Tibial artery (tissue), 4 donors: ENCODE results near the gene XPO5.
A peak's percentile ranks its signal among the peaks of the same experiment; 100 is the strongest.

Experiments used
- DNase-seq, 2 donors: peaks; one replicate each; pipeline ENCODE4 v3.0.0-alpha.2; 2019
- H3K27ac ChIP-seq, 2 donors: fragments of 200-600 bp; sonication (generic) in 1 of 2; 1 replicate in 1 of 2; 2 replicates in 1 of 2; pipeline ENCODE4 v1.5.1; 2018 to 2019; ENCODE audit warnings: mild to moderate bottlenecking in 1 of 2
- H3K27me3 ChIP-seq, 2 donors: fragments of 200-600 bp; sonication (generic) in 1 of 2; one replicate each; pipeline versions ENCODE4 v1.5.1 to v1.6.0; 2016 to 2019
- H3K36me3 ChIP-seq, 3 donors: fragments of 200-600 bp; sonication (generic) in 2 of 3; one replicate each; pipeline ENCODE4 v1.5.1; 2016 to 2019; ENCODE audit warnings: mild to moderate bottlenecking in 2 of 3
- H3K4me1 ChIP-seq, 4 donors: fragments of 200-600 bp; sonication (generic) in 2 of 4; 1 replicate in 3 of 4; 2 replicates in 1 of 4; pipeline ENCODE4 v1.5.1; 2016 to 2019
- H3K4me3 ChIP-seq, 2 donors: fragments of 200-600 bp; sonication (generic) in 1 of 2; 1 replicate in 1 of 2; 2 replicates in 1 of 2; pipeline ENCODE4 v1.5.1; 2018 to 2019; ENCODE audit warnings: mild to moderate bottlenecking in 2 of 2
- H3K9me3 ChIP-seq, 3 donors: fragments of 200-600 bp; sonication (generic) in 1 of 3; one replicate each; pipeline ENCODE4 v1.5.1; 2016 to 2019
- intact Hi-C: fragments of 100-400 bp; cut with DNase I; formaldehyde crosslinking; loops from one replicate; pipeline ENCODE4 v1.15.0; 2023; ENCODE audit warnings: low total_unique reads
- TF ChIP-seq, protein P1 (sequence below), 2 experiments: fragments of 200-600 bp in 1 of 2; fragments of 450-650 bp in 1 of 2; IDR thresholded peaks; one replicate each; pipeline ENCODE4 v1.5.1; 2017 to 2019; ENCODE audit warnings: antibody characterized with exemption in 2 of 2, mild to moderate bottlenecking in 1 of 2, moderate library complexity in 1 of 2

The XPO5 gene

GRCh38 chr6:43493833-43494232 lies 82.0 kb downstream of the XPO5 start:
- peaks cover 0 to 54% (median 43%) of the 10 kb centered on the region in 4 donors for H3K4me1 ChIP-seq
- TF ChIP-seq, protein P1, sequence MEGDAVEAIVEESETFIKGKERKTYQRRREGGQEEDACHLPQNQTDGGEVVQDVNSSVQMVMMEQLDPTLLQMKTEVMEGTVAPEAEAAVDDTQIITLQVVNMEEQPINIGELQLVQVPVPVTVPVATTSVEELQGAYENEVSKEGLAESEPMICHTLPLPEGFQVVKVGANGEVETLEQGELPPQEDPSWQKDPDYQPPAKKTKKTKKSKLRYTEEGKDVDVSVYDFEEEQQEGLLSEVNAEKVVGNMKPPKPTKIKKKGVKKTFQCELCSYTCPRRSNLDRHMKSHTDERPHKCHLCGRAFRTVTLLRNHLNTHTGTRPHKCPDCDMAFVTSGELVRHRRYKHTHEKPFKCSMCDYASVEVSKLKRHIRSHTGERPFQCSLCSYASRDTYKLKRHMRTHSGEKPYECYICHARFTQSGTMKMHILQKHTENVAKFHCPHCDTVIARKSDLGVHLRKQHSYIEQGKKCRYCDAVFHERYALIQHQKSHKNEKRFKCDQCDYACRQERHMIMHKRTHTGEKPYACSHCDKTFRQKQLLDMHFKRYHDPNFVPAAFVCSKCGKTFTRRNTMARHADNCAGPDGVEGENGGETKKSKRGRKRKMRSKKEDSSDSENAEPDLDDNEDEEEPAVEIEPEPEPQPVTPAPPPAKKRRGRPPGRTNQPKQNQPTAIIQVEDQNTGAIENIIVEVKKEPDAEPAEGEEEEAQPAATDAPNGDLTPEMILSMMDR (IDR thresholded peaks at IDR 0.05), result no peak
- H3K36me3 ChIP-seq, result peaks cover 8 to 25% (median 16%) of the 10 kb centered on the region in 3 donors
- H3K9me3 ChIP-seq, result no peaks in the 10 kb centered on the region
- intact Hi-C loops, result no loop called here
- no peaks in the 10 kb centered on the region for H3K27me3 ChIP-seq
- no peak overlapping the region for H3K27ac ChIP-seq
- no peak overlapping the region for H3K4me3 ChIP-seq
- no peak for DNase-seq

DNA sequence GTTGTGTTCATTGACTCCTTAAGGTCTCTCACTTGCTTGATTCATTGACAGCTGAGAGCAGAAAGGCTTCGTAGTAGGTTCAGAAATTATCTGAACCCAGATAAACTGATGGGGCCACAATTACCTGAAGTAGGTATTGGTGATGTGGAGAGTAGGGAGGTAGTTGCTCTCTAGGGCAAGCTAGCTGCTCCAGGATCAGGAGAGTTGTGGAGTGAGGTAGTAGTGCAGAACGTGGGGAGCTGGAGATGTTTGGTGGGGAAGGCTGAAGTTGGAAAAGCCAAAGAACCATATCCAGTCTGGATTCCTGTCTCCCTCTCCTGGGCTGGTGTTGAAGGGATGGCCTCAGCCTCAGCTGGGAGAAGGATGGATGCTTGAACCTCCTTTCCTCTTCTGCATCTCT lies 82.6 kb downstream of the XPO5 start:
- Histone ChIP-seq H3K4me1 (peaks cover 0 to 52% (median 43%) of the 10 kb centered on the region in 4 donors), H3K4me3 (no peak overlapping the region), H3K9me3 (no peaks in the 10 kb centered on the region), H3K27ac (no peak overlapping the region), H3K36me3 (peaks cover 5 to 20% (median 10%) of the 10 kb centered on the region in 3 donors), H3K27me3 (no peaks in the 10 kb centered on the region)
- TF ChIP-seq, protein P1 (IDR thresholded peaks at IDR 0.05), result no peak
- intact Hi-C loops, result no loop called here
- no peak for DNase-seq

GRCh38 chr6:43492673-43493072 lies 83.2 kb downstream of the XPO5 start:
- no peak overlapping the region for H3K4me3 ChIP-seq
- H3K36me3 ChIP-seq, result peaks cover 4 to 17% (median 5%) of the 10 kb centered on the region in 3 donors
- no peaks in the 10 kb centered on the region for H3K27me3 ChIP-seq
- peaks cover 0 to 51% (median 41%) of the 10 kb centered on the region in 4 donors for H3K4me1 ChIP-seq
- TF ChIP-seq, protein P1 (IDR thresholded peaks at IDR 0.05), result no peak
- peak overlapping the region; percentile 34 to 37 for H3K27ac ChIP-seq
- no peaks in the 10 kb centered on the region for H3K9me3 ChIP-seq
- intact Hi-C loops, result no loop called here
- DNase-seq, result no peak

- Histone ChIP-seq H3K4me3 (no peak overlapping the region), H3K27ac (peak overlapping the region; percentile 34 to 37), H3K36me3 (peaks cover 3 to 14% (median 5%) of the 10 kb centered on the region in 3 donors), H3K9me3 (no peaks in the 10 kb centered on the region), H3K27me3 (no peaks in the 10 kb centered on the region), H3K4me1 (peaks cover 0 to 47% (median 36%) of the 10 kb centered on the region in 4 donors)
- TF ChIP-seq, protein P1 (IDR thresholded peaks at IDR 0.05), result no peak
- intact Hi-C loops, result no loop called here
- peak; percentile 83 to 88 for DNase-seq
These were observed 83.8 kb downstream of the XPO5 start for GRCh38 chr6:43491750-43492661.

DNA sequence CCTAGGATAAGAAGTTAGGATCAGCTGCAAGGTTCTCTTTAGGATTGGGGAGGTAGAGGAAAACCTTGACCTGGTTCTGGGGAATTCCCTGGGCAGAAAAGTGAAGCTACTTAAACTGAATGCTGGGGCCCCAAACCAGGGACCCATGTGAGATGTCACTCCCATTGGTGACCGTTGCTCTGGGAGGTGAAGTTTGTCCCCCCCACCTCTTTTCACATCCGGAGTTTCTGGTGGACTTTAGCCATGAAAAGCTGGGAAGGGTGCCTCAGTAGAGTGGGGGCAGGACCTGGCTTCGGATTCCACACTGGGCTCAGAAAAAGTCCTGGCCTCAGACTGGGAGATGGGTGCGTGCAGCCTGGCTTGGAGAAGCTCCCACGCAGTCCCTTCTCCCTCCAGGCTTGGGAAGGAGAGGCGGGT lies 85.3 kb downstream of the XPO5 start:
- intact Hi-C loops, result no loop called here
- peaks cover 3 to 20% (median 9%) of the 10 kb centered on the region in 3 donors for H3K36me3 ChIP-seq
- TF ChIP-seq, protein P1 (IDR thresholded peaks at IDR 0.05), result no peak
- H3K27me3 ChIP-seq, result no peaks in the 10 kb centered on the region
- no peak for DNase-seq
- H3K9me3 ChIP-seq, result no peaks in the 10 kb centered on the region
- H3K4me3 ChIP-seq, result no peak overlapping the region
- H3K4me1 ChIP-seq, result peaks cover 0 to 32% (median 22%) of the 10 kb centered on the region in 4 donors
- no peak overlapping the region for H3K27ac ChIP-seq
